WERI-Rb-1 (cell line): ENCODE data around the gene GRXCR1.
A peak's percentile ranks its signal among the peaks of the same experiment; 100 is the strongest.

ENCODE experiments used
- DNase-seq: peaks from one replicate; pipeline ENCODE4 v3.0.0-alpha.2; 2020
- H3K27ac ChIP-seq: fragments of 250-450 bp; sonication (Bioruptor Pico); 2 replicates; pipeline ENCODE4 v1.5.1; 2020; ENCODE audit warnings: mild to moderate bottlenecking, moderate library complexity
- H3K27me3 ChIP-seq: fragments of 250-450 bp; sonication (Bioruptor Pico); 2 replicates; pipeline ENCODE4 v1.5.1; 2021; ENCODE audit warnings: mild to moderate bottlenecking, low read depth, moderate library complexity; ENCODE audit not compliant: insufficient read depth, severe bottlenecking
- H3K36me3 ChIP-seq: fragments of 250-450 bp; sonication (Bioruptor Pico); 2 replicates; pipeline ENCODE4 v1.5.1; 2020; ENCODE audit warnings: mild to moderate bottlenecking, moderate library complexity
- H3K4me3 ChIP-seq: 2 replicates; pipeline ENCODE4 v1.5.1; 2011; ENCODE audit warnings: low read depth, mild to moderate bottlenecking, control low read depth, low read length
- H3K9me3 ChIP-seq: fragments of 250-450 bp; sonication (Bioruptor Pico); 2 replicates; pipeline ENCODE4 v1.5.1; 2021; ENCODE audit warnings: mild to moderate bottlenecking, moderate library complexity; ENCODE audit not compliant: severe bottlenecking
- TF ChIP-seq, protein P1 (sequence below): IDR thresholded peaks from 2 replicates; pipeline ENCODE4 v1.5.1; 2011; ENCODE audit warnings: low read depth, mild to moderate bottlenecking, control low read depth, inconsistent platforms, low read length

The GRXCR1 gene

DNA sequence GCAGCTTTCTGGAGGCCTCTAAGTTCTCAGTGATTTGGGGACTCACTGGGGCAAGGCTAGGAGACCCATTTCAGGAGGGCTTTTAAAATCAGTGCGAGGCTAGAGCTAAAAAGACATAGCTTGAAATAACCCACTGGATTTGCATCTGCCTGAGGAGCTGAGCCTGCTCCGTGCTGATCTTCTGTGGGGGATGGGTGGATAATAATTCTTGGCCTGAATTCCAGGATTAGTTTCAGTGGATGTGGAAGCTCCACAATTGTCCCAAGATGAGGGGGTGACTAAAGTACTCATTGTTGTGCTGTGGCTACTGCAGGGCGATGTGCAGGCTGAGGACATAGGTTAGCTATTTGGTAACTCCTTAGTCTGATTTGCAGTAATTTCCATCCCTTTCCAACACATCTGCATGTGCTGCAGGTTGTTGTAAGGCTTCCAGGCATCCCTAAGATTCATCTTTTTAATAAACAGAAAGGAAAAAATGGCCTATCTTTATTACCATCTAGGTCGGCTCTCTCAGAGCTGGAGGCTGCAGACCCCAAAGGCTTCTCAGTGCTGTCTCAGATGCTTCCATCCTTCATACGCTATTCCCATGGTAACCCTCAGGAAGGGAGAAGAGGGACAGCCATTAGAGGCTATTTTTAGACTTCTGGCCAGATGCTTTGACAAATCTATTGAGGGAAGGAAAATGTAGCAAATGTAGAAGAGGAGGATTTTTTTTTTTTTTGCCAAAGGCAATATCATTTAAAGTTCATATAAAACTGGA is 63.4 kb downstream of the GRXCR1 start:
- Histone ChIP-seq H3K36me3 (no peaks in the 10 kb centered on the region), H3K27ac (no peak overlapping the region), H3K27me3 (no peaks in the 10 kb centered on the region), H3K4me3 (no peak overlapping the region), H3K9me3 (no peaks in the 10 kb centered on the region)
- peak; percentile 8 for DNase-seq
- TF ChIP-seq, protein P1, sequence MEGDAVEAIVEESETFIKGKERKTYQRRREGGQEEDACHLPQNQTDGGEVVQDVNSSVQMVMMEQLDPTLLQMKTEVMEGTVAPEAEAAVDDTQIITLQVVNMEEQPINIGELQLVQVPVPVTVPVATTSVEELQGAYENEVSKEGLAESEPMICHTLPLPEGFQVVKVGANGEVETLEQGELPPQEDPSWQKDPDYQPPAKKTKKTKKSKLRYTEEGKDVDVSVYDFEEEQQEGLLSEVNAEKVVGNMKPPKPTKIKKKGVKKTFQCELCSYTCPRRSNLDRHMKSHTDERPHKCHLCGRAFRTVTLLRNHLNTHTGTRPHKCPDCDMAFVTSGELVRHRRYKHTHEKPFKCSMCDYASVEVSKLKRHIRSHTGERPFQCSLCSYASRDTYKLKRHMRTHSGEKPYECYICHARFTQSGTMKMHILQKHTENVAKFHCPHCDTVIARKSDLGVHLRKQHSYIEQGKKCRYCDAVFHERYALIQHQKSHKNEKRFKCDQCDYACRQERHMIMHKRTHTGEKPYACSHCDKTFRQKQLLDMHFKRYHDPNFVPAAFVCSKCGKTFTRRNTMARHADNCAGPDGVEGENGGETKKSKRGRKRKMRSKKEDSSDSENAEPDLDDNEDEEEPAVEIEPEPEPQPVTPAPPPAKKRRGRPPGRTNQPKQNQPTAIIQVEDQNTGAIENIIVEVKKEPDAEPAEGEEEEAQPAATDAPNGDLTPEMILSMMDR: no peak

DNA sequence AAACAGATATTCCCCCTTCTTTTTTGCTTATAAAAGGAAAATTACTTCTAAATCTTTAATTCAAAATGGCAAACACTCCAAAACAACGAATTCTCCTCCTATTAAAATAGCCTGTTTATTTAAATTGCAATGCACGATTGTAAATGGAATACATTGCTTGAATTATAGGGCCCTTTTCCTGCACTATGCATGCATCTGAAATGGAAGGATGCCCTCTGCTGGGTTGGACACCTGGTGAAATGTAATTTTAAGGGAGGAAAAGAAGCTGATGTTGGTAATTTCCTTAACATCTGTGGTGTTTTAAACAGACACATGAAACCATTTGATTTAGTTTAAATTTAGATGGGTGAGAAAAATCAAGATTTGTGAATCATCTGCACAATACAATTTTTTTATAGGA is 72.8 kb downstream of the GRXCR1 start:
- no peak overlapping the region for H3K27ac ChIP-seq
- no peaks in the 10 kb centered on the region for H3K9me3 ChIP-seq
- peak; percentile 22 for DNase-seq
- no peaks in the 10 kb centered on the region for H3K27me3 ChIP-seq
- H3K4me3 ChIP-seq: no peak overlapping the region
- no peaks in the 10 kb centered on the region for H3K36me3 ChIP-seq
- TF ChIP-seq, protein P1: peak; percentile 39; the same call in 1 of the 2 replicates

DNA sequence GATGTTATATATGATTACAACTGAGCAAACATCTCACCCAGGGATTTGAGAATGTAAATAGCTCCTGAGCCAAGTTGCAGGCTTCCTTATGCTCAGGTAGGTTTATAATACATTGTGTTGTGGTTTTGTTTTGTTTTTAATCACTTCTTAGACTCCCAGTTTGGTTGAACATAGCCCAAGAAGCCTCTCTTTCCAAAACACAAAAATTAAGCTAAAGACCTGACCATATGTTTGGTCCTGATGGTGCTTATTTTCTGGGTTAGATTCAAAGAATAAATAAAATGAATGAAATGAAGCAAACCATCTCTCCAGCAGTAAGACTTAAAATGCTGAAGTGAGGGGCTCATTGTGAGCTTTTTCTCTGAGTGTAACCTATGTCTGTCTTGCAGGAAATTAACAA is 93.5 kb downstream of the GRXCR1 start:
- Histone ChIP-seq H3K27ac (no peak overlapping the region), H3K4me3 (no peak overlapping the region), H3K9me3 (peaks cover 4% of the 10 kb centered on the region), H3K36me3 (no peaks in the 10 kb centered on the region), H3K27me3 (no peaks in the 10 kb centered on the region)
- DNase-seq: no peak
- TF ChIP-seq, protein P1: no peak

DNA sequence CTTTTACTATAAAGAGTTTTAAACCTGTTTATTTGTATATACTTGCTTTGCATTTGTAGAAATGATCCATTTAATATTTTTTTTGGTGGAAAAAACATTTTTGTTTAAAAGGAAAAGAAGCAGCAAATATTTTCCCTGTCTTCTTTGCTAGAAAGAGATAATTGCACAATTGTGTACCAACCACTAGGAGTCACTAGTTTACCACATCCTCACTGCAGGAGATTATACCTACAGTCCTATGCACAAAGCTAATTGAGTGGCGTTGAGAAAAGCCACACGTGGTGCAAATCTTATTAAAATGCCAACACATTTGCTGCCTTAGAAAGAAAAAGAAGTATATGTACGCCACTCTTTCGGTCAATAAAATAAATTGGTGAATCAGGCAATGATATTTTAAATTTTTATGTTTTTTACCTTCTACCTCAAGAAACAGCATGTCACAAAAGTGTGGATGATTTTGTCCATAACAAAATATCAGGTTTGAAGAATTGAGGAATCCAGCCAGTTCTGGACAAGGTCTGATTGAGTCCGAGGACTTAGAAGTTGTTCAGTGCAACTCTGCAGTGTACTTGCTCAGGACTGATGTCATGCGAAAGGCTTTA is 102.9 kb downstream of the GRXCR1 start:
- Histone ChIP-seq H3K27ac (no peak overlapping the region), H3K9me3 (no peaks in the 10 kb centered on the region)
- peak; percentile 14 for DNase-seq

GRCh38 chr4:43008793-43009192 is 116.3 kb downstream of the GRXCR1 start:
- TF ChIP-seq, protein P1: no peak
- H3K9me3 ChIP-seq: peaks cover 5% of the 10 kb centered on the region
- H3K27ac ChIP-seq: no peak overlapping the region
- H3K4me3 ChIP-seq: no peak overlapping the region
- no peak for DNase-seq
- no peaks in the 10 kb centered on the region for H3K36me3 ChIP-seq
- H3K27me3 ChIP-seq: no peaks in the 10 kb centered on the region

More for the DNA sequence above, 102.9 kb downstream of the GRXCR1 start:
- Histone ChIP-seq H3K36me3 (no peaks in the 10 kb centered on the region), H3K4me3 (no peak overlapping the region), H3K27me3 (no peaks in the 10 kb centered on the region)
- TF ChIP-seq, protein P1: peak; percentile 69
